Psoas muscle (tissue), 8 donors: ENCODE data around the gene F3. TPM values are rescaled to one million over a fixed set of nuclear protein-coding genes. Genes with fewer than 3 reads are reported as not detected.

Experiments used
- ATAC-seq, 4 donors: fragments of 200-7000 bp; cut with Tn5 transposase; one replicate each; pipeline ENCODE4 v1.9.1; 2020; ENCODE audit warnings: moderate library complexity in 3 of 4, mild to moderate bottlenecking in 2 of 4
- DNase-seq, 2 donors: peaks; one replicate each; pipeline ENCODE4 v3.0.0-alpha.2; 2020
- H3K27ac ChIP-seq: fragments of 200-600 bp; one replicate; pipeline ENCODE4 v1.8.0; 2022
- H3K27me3 ChIP-seq, 3 donors: fragments of 200-600 bp in 1 of 3; one replicate each; pipeline versions ENCODE4 v1.6.1 to v1.8.0; 2013 to 2022; ENCODE audit warnings: low read length in 2 of 3, mild to moderate bottlenecking in 2 of 3, moderate library complexity in 1 of 3; ENCODE audit not compliant: insufficient read depth in 3 of 3
- H3K36me3 ChIP-seq, 2 donors: fragments of 200-600 bp in 1 of 2; one replicate each; pipeline versions ENCODE4 v1.6.1 to v1.8.0; 2013 to 2022; ENCODE audit warnings: low read depth in 1 of 2, mild to moderate bottlenecking in 1 of 2, moderate library complexity in 1 of 2; ENCODE audit not compliant: insufficient read depth in 1 of 2
- H3K4me1 ChIP-seq: fragments of 200-600 bp; one replicate; pipeline ENCODE4 v1.8.0; 2022
- H3K4me3 ChIP-seq: fragments of 200-600 bp; one replicate; pipeline ENCODE4 v1.8.0; 2022; ENCODE audit warnings: mild to moderate bottlenecking
- H3K9me3 ChIP-seq: fragments of 200-600 bp; one replicate; pipeline ENCODE4 v1.8.0; 2022
- CTCF ChIP-seq: fragments of 200-600 bp; IDR thresholded peaks from one replicate; pipeline ENCODE4 v1.8.0; 2022; ENCODE audit warnings: antibody characterized with exemption
- WGBS, 3 donors: extraction: QIAGEN DNeasy Blood & Tissue Kit; methylation state at CpG; one replicate each; pipeline versions ENCODE4 v1.1.6 to v1.1.7; 2013; 5-methylcytosine and 5-hydroxymethylcytosine counted together
- intact Hi-C, 2 donors: fragments of 100-400 bp; cut with DNase I; formaldehyde crosslinking; loops; one replicate each; pipeline versions ENCODE4 v1.11.0 to v1.14.2; 2022
- polyA plus RNA-seq, 3 donors: library from polyadenylated mRNA; stranded (reverse); fragments of 200-250 nt; gene quantifications; one replicate each; pipeline ENCODE4 v1.2.3, GENCODE V29; 2013
- total RNA-seq, 4 donors: library from RNA; stranded (reverse); fragmentation: NEBNext Ultra II Directional in 2 of 4; extraction: Animal tissue kit (Norgen Biotek cat#: 25700) in 2 of 4; gene quantifications; one replicate each; pipeline versions ENCODE4 v1.2.1 to v1.2.4, GENCODE V29; 2021 to 2023
- donor health status: healthy with polysubstance abuse.
- donor health status: DM: no; HTN: no; CAD: no; lungs with moderate emphysema.
- donor health status: Bipolar disorder and iron deficiency.
- donor health status: healthy.
- donor health status: DM: yes; HTN: yes; CAD: no.
- donor health status: DM: no; HTN: no; CAD: no.
- donor health status: DM: no; HTN: no; CAD: no.
- donor health status: DM: yes; HTN: yes; CAD: no.

The F3 gene
- total and polyA plus RNA-seq, 7 donors: 1.5 to 5.8 (median 3.8) TPM

GRCh38 chr1:94503153-94503552, 38.4 kb downstream of the F3 start:
- Histone ChIP-seq H3K27me3 (no peaks in the 10 kb centered on the region), H3K4me3 (no peak overlapping the region), H3K9me3 (no peaks in the 10 kb centered on the region), H3K27ac (no peak overlapping the region), H3K4me1 (no peaks in the 10 kb centered on the region), H3K36me3 (peaks cover 3 to 83% of the 10 kb centered on the region in 2 donors)
- 82 to 89% (median 83%) methylated on average over 4 of the region's 4 CpGs for WGBS, 3 donors
- no peak for ATAC-seq
- no peak for TF ChIP-seq CTCF
- no peak for DNase-seq
- intact Hi-C loops: no loop called here

DNA sequence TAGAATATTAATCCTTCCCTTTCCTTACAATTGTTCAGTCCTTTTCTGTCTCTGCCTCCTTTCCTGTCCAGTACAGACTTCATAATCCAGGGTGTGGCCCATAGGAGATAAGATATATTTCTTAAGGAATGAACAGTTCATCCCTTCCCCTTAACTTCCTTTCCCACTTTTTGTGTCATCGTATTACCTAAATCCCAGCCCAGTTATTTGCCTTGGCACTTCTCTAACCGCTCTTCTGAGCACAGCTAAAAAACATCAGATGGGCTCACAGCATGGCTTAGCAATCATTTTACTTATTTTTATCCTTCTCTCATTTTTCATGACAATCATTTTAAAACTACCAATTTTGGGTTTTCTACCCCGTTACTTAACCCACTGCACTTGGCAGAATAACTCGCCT, 39.6 kb downstream of the F3 start:
- ATAC-seq (no peak), DNase-seq (no peak)
- 91 to 95% (median 92%) methylated on average over 4 of the region's 4 CpGs for WGBS, 3 donors
- no peak overlapping the region for H3K27ac ChIP-seq
- intact Hi-C loops: no loop called here
- no peaks in the 10 kb centered on the region for H3K4me1 ChIP-seq
- H3K4me3 ChIP-seq: no peak overlapping the region
- peaks cover 3 to 84% of the 10 kb centered on the region in 2 donors for H3K36me3 ChIP-seq
- no peaks in the 10 kb centered on the region for H3K27me3 ChIP-seq
- TF ChIP-seq CTCF: no peak
- H3K9me3 ChIP-seq: no peaks in the 10 kb centered on the region

GRCh38 chr1:94501426-94501825, 40.1 kb downstream of the F3 start:
- Histone ChIP-seq H3K4me3 (no peak overlapping the region), H3K27ac (no peak overlapping the region), H3K27me3 (no peaks in the 10 kb centered on the region), H3K4me1 (no peaks in the 10 kb centered on the region), H3K9me3 (no peaks in the 10 kb centered on the region), H3K36me3 (peaks cover 3 to 79% of the 10 kb centered on the region in 2 donors)
- DNase-seq: no peak
- 79 to 83% (median 80%) methylated on average over 2 of the region's 2 CpGs for WGBS, 3 donors
- intact Hi-C loops: no loop called here
- ATAC-seq: no peak
- no peak for TF ChIP-seq CTCF

DNA sequence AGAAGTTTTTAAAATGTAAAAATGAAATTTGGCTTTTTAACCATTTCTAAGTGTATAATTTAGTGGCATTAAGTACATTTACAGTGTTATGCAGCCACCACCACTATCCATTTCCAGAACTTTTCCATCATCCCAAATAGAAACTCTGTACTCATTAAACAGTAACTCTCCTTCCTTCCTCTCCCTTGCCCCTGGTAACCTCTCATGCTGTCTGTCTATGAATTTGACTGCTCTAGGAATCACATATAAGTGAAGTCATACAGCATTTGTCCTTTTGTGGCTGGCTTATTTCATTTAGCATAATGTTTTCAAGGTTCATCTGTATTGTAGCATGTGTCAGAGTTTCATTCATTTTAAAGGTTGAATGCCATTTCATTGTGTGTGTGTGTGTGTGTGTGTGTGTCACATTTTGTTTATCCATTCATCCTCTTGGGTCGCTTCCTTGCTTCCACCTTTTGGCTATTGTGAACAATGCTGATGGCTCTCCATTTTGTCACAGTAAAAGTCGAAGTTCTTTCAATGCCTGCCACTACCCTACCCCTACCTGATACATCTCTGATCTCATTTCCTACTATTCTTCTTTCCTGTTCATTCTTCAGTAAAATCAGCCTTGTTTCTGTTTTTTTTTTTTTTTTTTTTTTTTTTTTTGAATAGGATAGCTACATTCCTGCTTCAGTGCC, 45.3 kb downstream of the F3 start:
- no peak overlapping the region for H3K27ac ChIP-seq
- H3K4me1 ChIP-seq: no peaks in the 10 kb centered on the region
- no peaks in the 10 kb centered on the region for H3K27me3 ChIP-seq
- DNase-seq (no peak), ATAC-seq (no peak)
- intact Hi-C loops: no loop called here
- WGBS, 3 donors: 90 to 98% (median 92%) methylated on average over 2 of the region's 2 CpGs
- no peak for TF ChIP-seq CTCF
- peaks cover 0 to 47% of the 10 kb centered on the region in 2 donors for H3K36me3 ChIP-seq
- no peaks in the 10 kb centered on the region for H3K9me3 ChIP-seq
- no peak overlapping the region for H3K4me3 ChIP-seq

DNA sequence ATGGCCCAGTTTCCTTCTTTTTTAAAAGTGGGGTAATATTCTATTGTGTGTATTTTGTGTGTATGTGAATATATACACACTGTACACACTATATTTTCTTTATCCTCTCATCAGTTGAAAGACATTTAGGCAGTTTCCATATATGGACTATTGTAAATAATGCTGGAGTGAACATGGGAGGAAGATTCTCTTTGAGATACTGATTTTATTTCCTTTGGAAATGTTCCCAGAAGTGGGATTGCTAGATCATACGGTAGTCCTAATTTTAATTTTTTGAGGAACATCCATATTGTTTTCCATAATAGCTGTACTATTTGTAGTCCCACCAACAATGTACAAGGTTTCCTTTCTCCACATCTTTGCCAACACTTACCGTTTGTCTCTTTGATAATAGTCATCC, 51.0 kb downstream of the F3 start:
- H3K36me3 ChIP-seq: peaks cover 0 to 64% of the 10 kb centered on the region in 2 donors
- no peak for TF ChIP-seq CTCF
- 71 to 82% (median 72%) methylated on average over 2 of the region's 2 CpGs for WGBS, 3 donors

More for the DNA sequence above, 51.0 kb downstream of the F3 start:
- Histone ChIP-seq H3K27me3 (no peaks in the 10 kb centered on the region), H3K27ac (no peak overlapping the region), H3K4me3 (no peak overlapping the region), H3K9me3 (no peaks in the 10 kb centered on the region), H3K4me1 (no peaks in the 10 kb centered on the region)
- DNase-seq (no peak), ATAC-seq (no peak)
- intact Hi-C loops: no loop called here
